ENCODE results near the gene CD36.

Gene CD36

DNA sequence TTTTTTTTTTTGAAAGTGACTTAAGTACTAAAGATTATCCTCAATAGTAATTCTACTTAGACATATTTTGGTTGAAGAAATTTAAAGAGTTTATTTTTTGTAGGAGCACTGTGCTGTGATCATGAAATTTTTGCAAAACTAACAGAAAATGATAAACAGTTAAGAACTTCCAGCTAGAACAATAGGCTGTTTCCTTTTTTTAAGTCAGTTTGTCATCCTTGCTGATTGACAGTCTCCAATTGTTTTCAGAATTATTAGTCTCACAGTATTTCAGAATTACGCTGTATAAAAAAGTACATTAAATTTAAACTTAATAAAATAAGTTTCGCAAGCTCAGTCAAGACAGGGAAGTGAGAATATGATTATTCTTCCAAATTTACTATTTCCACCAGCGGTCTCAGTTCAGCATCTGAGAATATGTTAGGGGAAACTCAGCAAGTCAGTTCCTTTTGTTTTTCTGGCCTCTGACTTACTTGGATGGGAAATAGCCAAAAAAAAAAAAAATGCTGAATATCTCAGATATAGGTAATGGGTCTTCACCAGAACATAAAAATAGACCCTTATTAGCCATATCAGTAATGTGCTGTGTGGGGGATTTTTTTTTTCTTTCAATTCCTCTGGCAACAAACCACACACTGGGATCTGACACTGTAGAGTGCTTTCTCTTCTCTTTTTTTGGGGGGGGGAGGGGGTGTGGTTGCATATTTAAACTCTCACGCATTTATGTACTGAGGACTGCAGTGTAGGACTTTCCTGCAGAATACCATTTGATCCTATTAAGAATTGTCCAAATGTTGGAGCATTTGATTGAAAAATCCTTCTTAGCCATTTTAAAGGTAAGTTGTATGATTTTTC lies at the start of gene CD36:
CD36 (plus strand) TSS at position 732 of the 855 bp plus-strand sequence. CDS start 8,099 bp downstream, outside the sequence.
- no peak for DNase-seq (ENCODE audit: low read depth)

DNA sequence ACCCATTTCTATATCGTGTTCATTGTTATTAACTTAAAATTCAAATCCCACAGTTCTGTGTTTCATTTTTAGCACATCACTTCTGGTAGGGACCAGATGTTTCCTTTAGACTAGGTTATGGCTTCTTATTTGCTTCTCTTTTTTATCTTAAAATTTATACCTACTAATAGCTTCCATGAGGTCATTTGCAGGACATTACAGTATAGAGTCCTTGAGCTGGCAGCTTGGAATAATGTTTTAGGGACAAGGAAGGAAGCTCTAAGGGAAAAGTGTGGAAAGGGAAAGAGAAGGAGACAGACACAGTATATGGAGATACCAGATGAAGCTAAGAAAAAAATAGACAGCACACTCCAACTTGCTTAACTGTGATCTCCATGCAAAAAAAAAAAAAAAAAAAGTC lies 48.8 kb upstream of the CD36 start:
- no peak for DNase-seq (ENCODE audit: low read depth)

DNA sequence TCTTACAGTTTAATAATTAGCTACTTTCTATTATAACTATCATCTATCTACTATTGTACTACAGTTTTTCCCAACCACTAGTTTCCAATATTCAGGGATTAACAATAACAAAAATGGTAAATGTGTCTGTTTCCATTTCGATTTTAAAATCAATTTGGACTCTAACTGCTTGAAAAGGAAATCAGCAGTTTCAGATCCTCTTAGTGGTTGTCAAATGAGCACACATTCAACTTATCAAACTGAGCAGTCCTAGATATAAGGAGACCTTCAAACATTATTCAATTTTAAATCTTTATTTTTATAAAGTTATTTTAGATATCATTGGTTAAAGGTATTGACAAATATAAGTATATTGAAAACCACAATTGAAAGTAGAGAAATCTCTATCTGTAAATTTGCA lies 46.8 kb upstream of the CD36 start:
- DNase-seq (ENCODE audit: low read depth), result no peak

DNA sequence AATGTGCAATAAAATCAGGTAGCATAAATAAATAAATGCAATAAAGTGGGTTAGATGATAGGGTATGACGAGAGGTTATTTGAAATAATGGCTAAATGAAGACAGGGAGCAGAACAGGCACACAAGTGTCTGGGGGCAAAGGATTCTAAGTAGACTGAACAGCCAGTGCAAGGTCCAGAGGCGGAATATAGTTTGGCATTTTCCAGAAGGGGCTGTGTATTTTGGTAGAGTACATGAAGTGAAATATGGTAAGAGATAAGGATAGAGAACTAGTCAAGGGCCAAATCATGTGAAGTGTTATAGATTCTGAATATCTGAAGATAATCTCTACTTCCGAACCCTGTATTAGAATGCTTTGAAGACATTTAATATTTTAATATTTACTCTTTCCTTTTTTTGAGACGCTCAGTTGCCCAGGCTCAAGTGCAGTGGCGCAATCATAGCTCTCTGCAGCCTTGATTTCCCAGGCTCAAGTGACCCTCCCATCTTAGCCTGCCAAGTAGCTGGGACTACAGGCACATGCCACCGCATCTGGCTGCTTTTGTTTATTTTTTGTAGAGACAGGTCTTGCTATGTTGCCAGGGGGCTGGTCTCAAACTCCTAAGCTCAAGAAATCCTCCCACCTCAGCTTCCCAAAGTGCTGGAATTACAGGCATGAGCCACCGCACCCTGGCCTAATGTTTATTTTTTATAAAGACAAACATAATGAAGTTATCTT lies 44.4 kb upstream of the CD36 start:
- DNase-seq (ENCODE audit: low read depth), result peak; percentile 50

DNA sequence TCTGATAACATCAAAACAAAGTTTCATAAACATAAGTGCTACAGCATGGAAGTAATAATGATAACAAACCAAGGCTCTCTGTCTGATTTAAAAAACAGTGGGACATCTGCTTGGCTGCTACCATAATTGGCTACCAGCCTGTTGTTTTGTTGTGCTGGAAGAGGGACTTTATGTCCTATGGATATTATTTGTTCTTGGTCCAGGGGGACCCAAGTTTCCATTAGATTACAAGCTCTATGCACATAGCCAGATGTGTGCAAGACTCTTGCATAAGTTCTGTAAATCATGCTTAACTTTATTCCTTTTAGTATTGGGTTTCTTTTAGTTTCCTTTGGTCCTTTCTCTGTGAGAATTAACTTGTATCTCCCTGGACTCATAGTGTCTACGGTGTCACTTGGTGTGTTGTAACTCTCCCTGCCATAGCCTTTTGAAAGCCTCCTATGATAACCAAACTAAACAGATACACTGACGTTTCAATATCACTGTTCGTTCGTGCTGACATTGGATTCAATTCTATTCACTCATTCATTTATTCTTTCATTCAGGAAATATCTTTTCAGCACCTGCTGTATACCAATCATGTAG lies 41.4 kb upstream of the CD36 start:
- peak; percentile 89 for DNase-seq (ENCODE audit: low read depth)

DNA sequence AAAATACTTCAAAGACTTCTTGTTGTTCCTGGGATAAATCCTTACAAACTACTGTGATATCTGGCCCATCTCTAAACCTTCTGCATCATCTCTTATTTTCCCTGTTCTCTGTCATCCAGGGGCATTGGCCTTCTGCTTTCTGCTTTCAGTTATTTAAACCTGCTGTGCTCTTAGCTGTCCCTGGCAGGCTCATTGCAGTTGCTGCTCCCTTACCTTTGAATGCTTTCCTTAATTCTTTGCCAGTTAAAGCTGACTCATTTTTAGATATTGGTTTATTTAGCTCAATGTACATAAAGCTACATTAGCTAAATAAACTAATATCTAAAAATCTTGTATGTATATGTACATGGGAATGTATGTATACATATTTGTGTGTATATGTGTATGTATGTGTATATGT lies 40.6 kb upstream of the CD36 start:
- no peak for DNase-seq (ENCODE audit: low read depth)

DNA sequence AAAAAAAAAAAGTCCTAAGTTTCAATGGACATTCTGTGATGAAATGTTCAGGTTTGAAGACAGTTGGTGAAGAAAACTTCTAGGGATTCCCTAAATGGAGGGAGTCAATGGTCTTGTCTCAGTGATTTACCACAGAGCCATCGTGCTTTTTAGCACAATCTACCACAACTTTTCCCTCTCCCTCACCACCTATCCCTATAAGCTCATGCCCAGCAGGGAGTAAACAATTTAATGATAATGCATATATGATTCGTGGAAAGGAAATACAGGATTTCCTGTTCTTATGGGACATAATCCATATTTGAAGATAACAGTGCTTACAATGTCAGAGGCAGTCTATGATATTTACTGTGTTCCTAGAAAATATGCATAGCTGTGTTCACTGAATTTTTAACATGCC lies 38.4 kb upstream of the CD36 start:
- no peak for DNase-seq (ENCODE audit: low read depth)

DNA sequence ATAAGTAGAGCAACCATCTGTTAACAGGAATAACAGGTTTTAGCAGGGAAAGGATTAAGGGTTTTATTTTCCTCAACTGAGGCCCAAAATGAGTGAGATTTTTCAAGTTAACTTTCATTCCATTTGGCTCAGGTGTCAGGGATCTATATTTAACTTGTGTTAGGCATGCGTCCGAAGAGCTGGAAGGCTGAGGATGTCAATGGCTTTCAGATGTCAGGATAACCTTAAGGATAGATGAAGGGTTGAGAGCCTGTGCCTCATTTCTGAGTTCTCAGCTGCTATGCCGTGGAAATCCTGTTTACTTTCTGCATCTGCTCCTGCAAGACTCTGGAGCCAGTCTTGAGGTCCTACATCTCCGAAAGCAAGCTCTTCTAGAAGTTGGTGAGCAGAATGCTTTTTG lies 36.4 kb upstream of the CD36 start:
- DNase-seq (ENCODE audit: low read depth), result no peak

DNA sequence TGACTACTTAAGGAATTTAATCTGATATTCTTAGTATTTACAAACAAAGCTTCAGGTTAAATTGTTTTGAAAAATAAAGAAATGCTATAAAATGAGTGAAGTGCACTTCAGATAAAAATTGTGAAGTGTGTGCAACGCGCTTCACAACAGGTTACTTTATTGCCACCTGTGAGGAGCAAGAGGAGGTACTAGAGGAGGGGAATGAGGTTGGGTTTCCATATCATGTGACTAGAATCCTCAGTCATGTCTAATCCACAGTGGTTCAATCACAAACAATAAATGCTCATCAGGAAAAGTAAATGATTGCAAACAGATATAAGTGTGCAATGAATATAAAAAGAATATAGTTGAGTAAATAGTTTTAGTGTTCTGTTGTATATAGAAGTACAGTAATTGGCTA lies 34.5 kb upstream of the CD36 start:
- DNase-seq (ENCODE audit: low read depth), result no peak

DNA sequence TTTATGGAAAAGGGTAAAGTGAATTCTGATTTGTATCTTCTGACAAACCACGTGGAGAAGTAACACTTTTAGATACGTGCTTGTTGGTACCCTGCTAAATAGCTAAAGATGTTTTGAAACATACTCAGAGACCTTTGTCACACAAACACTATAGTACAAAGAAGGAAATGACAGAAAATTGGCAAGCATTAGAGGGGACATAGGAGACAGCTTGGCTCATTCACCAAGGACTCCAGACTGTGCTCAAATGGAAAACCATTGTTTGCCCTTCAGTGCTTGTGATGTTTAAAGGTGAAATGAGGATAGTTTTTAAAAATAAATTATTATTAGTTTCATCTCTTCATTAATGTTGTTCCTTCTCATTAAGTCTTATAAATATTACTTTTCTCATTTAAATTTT lies 34.0 kb upstream of the CD36 start:
- DNase-seq (ENCODE audit: low read depth), result no peak

DNA sequence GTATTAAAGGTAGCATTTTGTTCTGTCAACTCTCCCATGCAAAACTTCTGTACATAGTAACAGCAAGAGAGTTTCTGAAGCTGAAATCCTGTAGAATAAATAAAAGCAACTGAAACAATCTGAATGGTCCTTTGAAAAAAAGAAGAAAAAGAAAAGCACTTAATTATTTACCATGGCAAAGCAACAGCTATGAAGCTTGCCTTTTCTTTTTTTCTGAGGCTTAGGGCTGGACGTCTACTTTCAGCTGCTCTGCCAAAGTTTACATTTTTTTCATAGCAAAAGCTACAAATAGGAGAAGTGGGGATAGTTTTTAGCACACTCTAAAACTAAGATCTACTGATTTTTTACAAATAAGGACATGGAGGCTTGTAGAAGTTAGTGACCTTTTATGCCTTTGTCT lies 31.3 kb upstream of the CD36 start:
- DNase-seq (ENCODE audit: low read depth), result no peak

DNA sequence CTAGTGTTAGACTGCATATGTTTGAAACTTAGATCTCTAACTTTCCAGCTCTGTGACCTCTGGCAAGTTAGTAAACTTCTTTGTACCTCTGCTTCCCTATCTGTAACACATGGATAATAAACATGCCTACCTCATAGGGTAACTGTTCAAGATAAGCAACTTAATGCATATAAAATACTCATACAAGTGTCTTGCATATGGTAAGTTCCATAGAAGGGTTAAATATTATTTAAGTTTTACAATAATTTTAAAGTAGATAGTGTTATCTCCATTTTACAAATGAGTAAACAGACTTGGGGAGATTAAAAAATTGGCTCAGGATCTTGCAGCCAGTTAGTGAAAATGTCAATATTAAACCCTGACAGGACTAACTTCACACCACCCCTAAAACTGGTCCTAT lies 30.1 kb upstream of the CD36 start:
- no peak for DNase-seq (ENCODE audit: low read depth)

DNA sequence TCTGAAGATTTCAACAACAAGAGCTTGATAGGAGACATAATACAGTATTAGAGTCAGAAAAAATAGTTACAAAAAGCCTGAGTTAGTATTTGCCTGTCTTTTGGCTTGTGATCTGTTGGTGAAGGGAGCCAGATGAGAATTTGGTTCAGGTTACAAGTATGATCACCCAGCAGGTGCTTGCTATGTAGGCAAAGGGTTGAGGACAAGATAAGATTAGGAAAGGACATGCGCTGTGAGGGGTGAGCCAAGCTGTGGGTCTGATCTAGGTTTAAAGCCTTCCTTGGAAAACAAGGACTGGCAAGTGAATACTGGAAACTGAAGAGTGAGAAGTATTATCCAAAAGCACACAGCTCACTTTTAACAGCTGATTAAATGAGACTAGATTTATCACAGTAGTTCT lies 28.7 kb upstream of the CD36 start:
- no peak for DNase-seq (ENCODE audit: low read depth)

DNA sequence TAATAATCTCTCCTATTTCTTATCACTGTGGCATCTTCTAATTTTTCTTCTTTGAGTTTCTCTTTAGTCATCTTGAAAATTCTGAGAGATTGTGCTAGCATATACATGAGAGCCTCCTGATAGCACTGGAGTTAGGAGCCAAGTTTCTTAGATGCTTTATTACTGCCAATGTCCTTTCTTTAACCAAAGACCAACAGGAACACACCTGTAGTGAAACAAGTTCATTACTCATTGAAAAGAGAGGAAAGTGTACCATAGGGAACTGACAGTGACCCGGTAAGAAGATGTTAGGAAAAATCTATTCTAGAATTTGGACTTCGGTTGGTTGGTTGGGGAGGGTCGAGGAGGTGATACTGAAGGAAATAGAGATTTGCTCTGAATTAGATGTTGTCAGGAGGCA lies 27.1 kb upstream of the CD36 start:
- no peak for DNase-seq (ENCODE audit: low read depth)

DNA sequence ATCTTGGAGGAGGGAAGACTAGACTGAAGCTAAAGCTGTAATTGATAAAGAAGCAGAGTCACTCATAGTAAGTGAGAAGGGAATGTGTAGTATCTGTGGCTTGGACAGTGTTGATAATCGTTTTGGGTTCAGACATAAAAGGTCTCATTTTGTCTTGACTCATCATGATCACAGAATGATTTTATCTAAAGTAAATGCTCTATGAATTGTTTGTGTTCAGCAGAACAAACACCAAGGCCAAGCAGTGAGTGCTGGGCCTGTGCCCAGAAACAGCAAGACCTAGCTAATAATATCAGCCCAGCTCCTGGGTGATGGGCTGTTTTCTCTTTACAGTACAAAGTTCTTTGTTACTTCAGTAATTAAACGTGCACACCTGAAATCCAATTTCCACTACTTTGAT lies 26.7 kb upstream of the CD36 start:
- DNase-seq (ENCODE audit: low read depth), result peak; percentile 52

DNA sequence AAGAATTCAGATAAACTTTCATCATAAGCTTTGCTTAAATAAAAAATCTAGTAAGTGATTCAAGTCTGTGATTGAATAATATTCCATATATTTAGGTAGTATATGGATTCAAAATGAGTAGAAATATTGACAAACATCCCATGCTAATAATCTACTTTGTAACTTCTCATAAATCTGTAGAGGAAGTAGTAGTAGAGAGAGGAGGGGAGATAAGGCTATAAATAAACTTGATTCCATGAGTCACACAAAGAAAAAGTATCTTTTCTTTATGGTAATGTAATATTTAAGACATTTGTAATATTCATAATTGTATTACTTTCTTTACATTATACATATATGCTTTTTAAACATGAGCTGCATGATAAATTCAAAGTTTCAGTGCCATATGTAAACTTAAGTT lies 25.6 kb upstream of the CD36 start:
- no peak for DNase-seq (ENCODE audit: low read depth)

DNA sequence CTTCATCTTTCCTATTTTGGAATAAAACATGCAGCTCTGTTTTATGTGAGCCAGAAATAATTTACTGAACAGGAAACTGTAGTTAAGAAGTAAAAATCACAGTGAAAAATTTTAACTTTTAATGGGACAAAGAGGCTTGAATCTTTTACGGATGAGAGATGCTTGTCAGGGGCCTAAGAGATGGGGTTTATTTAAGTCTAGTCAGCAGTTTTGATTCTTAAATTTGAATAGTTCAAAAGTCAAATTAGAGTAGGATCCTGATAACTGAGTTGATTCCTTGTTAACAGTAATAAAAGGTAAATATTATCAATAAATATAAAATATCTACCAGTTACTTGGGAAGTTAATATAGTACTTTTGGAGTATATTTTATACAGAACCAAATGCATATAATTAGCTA lies 24.9 kb upstream of the CD36 start:
- DNase-seq (ENCODE audit: low read depth), result no peak

DNA sequence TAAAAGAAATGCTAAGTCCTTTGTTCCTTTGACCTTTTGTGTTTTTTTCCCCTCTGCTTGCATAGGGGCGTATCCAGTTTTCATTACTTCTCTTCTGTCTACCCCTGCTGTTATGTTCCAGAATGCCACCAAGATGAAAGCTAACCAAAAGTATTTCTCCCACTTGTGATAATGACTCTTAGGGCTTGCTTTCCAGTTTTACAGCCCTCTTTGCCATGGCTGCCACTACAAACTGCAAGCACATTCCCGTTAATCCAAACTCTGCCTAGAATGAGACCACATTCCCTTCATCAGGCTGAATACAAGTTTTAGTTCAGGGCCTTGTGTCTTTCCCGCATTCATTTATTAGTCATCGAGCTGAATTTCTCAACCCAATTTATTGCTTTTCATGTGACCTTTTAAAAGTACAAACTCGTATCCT lies 23.6 kb upstream of the CD36 start:
- DNase-seq (ENCODE audit: low read depth), result peak; percentile 77

DNA sequence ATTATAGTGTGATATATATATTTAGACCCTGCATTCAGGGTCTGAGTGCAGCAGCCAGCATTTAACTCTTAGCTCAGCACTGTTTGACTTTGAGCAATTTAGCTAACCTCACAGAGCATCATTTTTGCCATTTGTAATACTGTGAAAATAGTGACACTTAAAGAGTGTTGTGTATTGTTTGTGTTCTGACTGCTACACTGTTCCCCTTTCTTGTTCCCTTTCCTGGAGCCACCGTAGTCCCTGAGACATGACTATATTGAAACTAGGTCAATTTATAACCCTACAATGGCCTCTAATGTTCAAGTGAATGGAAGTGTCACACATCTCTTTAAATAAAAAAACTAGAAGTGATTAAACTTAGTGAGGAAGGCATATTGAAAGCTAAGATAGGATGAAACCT lies 20.3 kb upstream of the CD36 start:
- DNase-seq (ENCODE audit: low read depth), result no peak

DNA sequence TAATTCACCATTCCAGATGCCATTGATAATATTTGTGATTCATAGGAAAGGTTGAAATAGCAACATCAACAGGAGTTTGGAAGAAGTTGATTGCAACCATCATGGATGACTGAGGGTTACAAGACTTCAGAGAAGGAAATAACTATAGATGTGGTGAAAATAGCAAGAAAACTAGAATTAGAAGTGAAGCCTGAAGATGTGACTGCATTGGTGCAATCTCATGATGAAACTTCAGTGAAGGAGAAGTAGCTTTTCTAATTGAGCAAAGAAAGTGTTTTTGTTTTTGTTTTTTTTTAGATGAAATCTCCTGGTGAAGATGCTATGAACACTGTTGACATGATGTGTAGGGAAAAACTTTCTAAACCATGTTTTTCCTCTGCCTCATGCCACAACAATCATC lies 18.7 kb upstream of the CD36 start:
- DNase-seq (ENCODE audit: low read depth), result no peak

DNA sequence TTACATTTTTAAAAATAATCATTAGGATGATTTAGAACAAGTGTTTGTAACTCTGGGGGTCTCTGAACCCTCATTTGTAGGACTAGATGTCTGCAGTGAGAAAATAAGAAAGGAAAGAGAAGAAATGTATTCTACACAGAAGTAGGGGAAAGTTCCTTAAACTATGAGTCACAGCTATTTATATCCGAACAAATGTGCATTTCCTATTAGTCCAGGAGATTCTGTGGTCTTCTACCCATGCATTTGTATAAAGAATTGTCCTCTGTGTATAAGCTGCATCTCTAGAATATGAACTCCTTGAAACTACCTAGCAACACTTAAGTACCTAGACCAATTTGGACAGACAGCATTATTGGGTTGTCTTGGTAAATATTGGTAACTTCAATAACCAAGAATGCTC lies 15.9 kb upstream of the CD36 start:
- peak; percentile 51 for DNase-seq (ENCODE audit: low read depth)

DNA sequence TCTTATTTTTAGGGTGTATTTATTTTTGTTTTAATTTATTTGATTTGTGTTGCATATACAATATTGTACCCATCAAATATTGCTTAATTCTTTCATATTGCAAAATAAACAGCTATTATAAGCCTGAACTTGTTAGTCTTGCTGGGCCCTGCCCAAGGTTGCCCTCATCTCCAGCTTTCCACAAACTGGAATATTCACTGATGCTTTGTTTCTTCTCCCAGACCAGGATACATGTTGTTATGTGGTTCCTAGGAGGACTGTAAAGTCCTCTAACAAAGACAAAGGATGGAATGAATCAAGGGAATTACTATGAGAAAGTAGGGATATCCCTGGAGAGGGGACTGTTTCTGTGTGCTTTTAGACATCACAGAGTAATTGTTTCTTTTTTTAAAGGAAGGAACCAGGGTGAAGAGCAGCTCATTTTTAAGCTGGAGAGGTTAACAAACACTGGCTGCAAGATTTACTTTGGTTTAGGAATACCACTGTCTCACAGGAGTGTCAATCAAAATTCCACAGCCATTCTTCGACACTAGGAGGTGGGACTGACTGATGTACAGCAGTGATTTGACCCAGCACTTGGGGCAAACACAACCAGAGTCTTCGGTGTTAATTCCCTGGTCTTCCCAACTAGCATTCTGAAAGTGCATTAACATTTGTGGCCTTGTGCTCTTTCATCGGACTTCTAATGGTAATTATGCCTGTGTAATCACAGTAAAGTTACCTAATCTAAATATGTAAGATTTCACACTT lies 14.8 kb upstream of the CD36 start:
- DNase-seq (ENCODE audit: low read depth), result peak; percentile 75

DNA sequence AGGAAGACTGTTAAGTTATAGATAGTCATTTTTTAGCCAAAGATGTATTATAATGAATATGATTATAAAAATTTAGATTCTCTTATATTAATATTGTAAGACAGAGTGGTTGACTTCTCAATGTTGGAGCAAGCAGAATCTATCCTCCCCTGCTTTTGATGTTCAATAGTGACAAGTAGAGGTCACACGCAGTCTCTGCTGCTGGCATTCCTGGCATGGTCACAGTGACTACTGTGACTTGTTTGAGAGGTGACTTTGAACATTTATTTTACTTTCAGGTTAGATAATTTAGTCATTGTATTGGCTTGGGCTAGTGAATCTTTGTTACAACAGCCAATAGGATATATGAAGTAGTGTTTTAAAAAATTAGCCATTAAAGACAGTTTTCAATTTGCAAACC lies 13.7 kb upstream of the CD36 start:
- no peak for DNase-seq (ENCODE audit: low read depth)

Measured in fibroblast of gingiva (primary cell).